Adipose tissue (tissue), 3 donors: ENCODE results near the gene ANKRD36C. TPM values are rescaled to one million over a fixed set of nuclear protein-coding genes. Genes with fewer than 3 reads are reported as not detected.
"Not testable (repeated sequence)": the region's sequence is repeated elsewhere in the genome, so short reads cannot be mapped to it uniquely, and the experiment has no call there.

Experiments used
- H3K27ac ChIP-seq: one replicate; pipeline ENCODE4 v1.5.1; 2013; ENCODE audit warnings: low read depth, low read length
- WGBS, 3 donors: extraction: QIAGEN DNeasy Blood & Tissue Kit; methylation state at CpG; one replicate each; pipeline ENCODE4 v1.1.7; 2013; 5-methylcytosine and 5-hydroxymethylcytosine counted together
- polyA plus RNA-seq, 3 donors: library from polyadenylated mRNA; stranded (reverse); fragments of 200-250 nt; gene quantifications; one replicate each; pipeline ENCODE4 v1.2.3, GENCODE V29; 2013
- donor health status: healthy with polysubstance abuse.
- donor health status: Bipolar disorder and iron deficiency.
- donor health status: healthy.

Gene ANKRD36C
- 1 to 10 TPM; 1.1 to 1.5 (median 1.3) TPM for polyA plus RNA-seq

DNA sequence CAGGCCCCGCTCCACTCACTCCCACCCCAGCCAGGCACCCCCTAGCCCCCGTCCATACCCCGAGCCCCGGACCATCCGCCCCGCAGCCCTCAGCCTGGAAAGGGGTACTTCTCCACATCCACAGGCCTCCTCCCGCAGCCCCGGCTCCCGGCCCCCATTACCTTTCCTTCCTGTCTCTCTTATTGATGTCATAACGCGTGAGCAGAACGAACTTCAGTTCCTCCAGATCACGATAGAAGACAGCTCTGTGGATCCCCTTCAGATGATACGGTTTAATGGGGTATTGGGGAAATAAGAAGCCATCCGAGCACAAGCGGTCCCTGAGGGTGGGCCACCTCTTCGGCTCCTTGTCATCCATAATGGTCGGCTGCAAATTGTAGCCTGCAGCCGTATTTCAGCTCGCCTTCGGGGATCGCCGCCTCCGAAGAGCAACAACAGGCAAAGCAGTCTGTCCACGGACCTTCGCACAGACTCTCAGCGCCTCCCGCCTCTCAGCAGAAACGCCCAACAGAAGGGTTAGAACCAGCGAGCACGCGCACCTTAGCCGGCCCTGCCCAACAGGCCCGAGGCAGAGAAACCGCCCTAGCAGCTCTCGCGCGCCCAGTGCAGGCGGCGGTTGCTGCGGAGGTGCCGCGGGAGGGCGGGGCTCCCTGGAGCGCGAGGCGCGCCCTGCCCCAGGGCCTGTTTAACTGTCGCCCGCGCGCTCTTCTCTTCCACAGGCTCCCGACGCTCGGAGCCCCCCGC is at the start of gene ANKRD36C:
Gene ANKRD36C, minus strand, starts transcription at position 474 of the 744 bp plus-strand sequence. Its CDS starts 116 bp downstream, at position 358.
- not testable (repeated sequence) for H3K27ac ChIP-seq
- 0 to 2% (median 1%) methylated on average over 28 to 31 of the region's 56 CpGs for WGBS, 3 donors

DNA sequence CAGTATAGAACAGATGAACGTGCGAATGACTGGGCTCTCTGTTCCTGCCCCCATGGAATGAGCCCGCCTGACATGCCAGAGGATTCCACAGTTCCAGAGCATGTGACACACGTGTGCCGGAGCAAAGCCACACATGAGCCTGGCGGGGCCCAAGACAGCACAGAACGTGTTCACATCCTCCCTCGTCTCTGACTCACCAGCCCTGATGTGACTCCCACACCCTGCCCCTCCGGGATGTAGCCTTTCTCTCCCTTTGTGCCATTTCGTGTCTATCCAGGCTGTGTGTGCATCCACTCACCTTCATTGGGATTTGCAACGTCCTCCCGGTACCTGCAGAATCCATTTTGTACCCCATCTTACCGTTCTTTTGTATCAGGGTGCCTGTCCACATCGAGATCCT is 43.9 kb upstream of the ANKRD36C start:
- WGBS, 3 donors, result no CpG with 5 or more reads among the region's 14 CpGs
- not testable (repeated sequence) for H3K27ac ChIP-seq

DNA sequence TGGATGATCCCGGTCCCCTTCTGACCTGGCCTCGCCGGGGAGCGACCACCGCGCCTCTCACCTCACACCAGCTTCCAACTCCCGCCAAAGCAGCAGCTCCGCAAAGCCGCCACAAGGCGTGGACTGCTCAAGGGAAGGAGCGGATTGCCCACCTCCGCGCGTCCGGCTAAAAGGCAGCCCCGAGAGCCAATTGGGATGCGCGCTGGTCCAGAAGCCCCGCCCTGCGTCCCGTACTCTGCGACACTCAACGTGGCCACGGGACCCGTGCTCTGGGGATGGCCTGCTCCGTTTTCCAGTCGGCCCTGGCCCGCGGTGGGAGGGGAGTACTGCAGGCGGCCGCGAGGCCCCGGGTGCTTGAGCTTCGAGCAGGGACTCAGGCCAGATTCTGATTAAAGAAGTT is 43.2 kb upstream of the ANKRD36C start, which contains the start of gene GPAT2:
Gene GPAT2, minus strand, starts transcription at position 125 of the 400 bp plus-strand sequence. CDS start 2,557 bp downstream, outside the sequence.
- WGBS, 3 donors, result no CpG with 5 or more reads among the region's 34 CpGs
- not testable (repeated sequence) for H3K27ac ChIP-seq

DNA sequence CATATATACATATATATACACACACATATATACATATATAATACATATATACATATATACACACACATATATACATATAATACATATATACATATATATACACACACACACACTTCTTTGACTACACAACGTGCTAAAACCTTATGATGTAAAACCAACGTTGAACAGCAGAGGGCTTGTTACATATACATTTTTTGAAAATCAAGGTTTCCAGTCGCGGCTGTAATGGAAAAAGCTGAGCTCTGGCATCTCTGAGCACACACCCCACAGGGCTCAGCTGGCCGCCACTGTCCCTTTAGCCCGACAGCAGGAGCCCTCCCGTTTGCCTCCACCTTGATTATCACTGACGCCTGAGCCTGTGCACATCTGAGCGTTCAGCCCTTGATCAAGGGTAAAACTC is 42.4 kb upstream of the ANKRD36C start:
- WGBS, 3 donors, result no CpG with 5 or more reads among the region's 9 CpGs
- H3K27ac ChIP-seq, result not testable (repeated sequence)

DNA sequence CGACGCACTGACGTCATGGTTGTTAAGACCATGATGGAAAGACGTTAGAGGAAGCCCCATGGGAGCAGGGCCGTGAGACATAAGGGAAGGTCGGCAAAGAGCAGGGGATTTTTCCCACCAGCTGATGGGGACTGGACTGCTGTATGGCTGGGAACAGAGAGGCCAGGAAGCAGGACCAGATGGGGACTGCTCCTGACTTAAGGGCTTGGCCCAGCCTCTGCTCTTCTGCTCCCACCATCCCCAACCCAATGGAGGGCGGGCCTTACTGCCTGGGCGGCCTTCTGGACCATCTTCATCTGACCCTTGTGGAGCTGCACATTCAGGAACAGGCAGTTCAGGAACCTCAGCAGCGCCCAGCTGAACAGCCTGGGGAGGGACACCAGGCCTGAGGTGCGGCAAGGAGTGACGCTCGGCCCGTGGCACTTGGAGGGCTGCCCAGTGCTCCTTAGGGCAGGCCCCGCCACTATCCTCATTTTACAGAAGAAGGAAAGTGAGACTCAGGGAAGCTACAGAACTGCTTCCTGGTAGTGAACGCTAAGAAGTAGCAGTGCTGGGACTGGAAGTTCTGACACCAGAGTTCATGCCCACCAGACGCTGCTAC is 36.2 kb upstream of the ANKRD36C start:
- no CpG with 5 or more reads among the region's 16 CpGs for WGBS, 3 donors
- H3K27ac ChIP-seq, result not testable (repeated sequence)

DNA sequence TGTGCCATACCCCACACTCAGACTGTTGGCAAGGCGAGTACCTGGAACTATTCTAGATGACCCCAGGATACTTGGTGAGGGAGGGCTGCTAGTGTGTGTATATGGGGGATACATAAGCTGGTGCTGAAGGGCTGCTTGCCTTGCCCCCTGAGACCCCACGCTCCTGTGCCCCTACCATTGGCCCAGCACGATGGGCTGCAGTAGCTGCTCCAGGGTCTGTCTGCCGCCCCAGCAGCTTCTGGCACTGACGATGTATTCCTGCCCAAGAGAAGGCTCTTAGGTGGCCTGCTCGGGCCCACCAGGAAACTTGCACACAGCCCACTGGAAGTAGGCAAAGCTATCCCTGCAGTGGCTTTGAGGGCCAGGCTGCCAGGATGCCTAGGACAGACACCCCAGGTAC is 34.1 kb upstream of the ANKRD36C start:
- WGBS, 3 donors, result 87 to 93% (median 90%) methylated on average over 6 of the region's 6 CpGs
- H3K27ac ChIP-seq, result not testable (repeated sequence)

DNA sequence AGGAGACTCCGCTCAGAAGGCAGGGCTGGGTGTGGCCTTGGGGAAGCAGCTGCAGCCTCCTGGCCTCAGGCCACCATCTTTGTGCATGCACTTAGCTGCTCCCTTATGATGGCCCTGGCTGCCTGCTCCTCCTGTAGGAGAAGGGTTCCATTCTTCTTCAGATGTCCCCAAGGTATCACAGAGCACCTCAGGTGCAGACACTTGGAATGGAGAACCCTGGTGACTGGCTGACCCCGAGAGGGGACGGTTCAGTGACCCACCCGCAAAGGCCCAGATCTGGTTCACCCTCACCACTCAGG is 33.5 kb upstream of the ANKRD36C start:
- H3K27ac ChIP-seq, result no peak overlapping the region
- 86 to 90% (median 87%) methylated on average over 4 of the region's 4 CpGs for WGBS, 3 donors

DNA sequence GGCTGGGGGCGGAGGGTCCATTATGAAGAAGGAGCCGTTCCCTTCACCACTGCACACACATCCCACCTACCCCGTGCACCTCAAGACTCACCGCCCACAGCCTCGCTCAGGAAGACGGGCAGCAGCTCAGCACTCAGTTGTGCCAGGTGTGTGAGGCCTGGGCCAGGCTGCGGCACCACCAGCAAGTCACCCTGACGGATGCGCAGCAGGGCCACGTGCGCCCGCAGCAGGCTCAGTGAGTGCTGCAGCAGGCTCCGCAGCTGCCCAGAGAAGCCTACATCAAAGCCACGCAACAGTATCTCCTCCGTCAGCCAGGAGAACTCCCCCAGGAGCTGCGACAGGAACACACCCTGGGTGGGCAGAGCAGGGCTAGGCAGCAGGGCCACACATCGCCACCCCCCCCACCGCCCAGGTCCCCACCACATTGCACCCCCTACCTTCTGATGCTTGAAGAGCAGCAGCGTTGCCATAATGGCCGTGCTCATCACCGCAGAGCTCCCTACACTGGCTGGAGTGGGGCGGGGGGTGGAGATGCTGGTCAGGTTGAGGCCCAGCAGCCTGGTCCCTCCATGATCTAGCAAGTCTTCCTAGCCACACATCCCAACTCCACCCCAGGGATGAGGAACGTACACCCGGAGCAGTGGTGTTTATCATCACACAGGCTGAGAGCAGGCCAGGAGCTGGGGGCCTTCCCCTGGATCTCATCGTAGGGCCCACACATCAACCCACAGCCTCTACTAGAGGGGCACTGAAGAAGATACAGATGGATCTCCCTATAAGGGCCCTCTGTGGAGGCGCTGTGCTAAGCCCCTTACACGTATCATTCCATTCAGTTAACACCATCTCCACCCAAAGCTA is 32.9 kb upstream of the ANKRD36C start:
- no peak overlapping the region for H3K27ac ChIP-seq
- 88% methylated on average over 27 of the region's 27 CpGs for WGBS, 3 donors

DNA sequence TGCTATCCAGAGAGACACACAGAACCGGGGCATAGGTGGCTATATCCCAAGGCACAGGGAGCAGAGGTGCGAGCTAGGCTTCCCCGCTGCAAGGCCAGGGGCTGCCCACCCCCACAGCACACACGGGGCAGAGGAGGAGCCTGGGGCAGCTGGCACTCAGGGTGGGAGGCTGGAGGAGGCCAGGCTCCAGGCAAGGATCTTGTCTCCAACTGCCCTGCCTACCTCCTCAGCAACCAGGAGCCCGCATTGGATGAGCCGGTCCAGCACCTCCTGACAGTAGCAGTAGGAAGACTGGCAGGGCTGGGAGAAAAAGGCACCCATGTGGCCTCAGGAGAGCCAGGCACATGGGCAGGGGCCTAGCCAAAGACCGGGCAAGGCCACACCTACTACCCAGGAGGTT is 32.1 kb upstream of the ANKRD36C start:
- 90 to 94% (median 94%) methylated on average over 7 of the region's 7 CpGs for WGBS, 3 donors
- not testable (repeated sequence) for H3K27ac ChIP-seq

DNA sequence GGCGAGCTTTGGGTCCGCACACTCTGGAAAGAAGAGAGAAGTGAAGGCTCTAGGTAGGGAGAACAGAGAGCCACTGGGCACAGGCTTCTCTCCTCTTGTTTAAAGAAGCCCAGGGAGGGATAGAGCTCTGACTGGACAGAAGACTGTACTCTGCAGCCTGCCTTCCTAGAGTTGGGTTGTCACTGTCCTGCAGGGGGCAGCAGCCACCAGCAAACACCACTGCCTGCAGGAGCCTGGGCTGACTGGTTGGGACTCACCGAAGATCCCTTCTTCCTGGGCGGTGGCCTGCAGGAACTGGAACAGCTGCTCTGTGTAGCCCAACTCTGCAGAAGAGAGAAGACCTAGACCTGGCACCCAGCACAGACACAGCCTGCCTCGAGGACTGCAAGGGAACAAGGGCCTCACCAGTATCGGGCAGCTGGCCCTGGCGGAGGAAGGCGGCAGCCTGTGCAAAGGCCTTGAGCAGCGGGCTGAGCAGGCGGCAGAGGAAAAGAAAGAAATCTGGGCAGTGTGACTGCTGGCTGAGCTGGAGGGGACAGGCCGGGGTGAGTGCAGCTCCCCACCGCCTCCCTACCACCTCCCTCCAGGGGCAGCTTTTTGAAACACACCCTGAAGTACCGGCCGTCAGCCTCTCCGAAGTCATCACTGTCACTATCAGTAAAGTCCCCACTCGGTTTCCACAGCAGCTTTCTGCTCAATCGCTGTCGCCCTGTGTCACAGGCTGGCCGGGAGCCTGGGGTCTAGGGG is 31.2 kb upstream of the ANKRD36C start:
- WGBS, 3 donors, result 49 to 72% (median 61%) methylated on average over 14 of the region's 19 CpGs

DNA sequence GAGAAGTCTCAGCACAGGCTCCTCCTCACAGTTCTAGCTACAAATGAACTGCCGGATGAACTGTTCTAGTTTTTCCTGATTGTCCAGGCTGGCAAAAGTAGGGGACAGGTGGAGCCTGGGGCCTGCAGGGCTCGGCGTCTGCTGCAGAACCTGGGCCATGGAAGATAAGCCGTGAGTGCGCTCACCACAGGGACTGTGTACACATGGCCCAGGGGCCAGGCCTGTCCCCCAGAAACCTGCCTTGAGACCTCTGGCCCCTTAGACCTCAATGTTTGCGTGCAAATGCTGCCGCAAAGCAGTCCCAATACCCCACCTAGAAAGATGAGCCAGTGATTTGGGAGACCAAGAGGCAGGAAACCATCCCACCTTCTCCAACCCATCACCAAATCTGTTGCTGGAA is 30.5 kb upstream of the ANKRD36C start:
- WGBS, 3 donors, result 79 to 95% (median 90%) methylated on average over 5 to 7 of the region's 7 CpGs
- not testable (repeated sequence) for H3K27ac ChIP-seq

More for the DNA sequence above, 31.2 kb upstream of the ANKRD36C start:
- not testable (repeated sequence) for H3K27ac ChIP-seq

DNA sequence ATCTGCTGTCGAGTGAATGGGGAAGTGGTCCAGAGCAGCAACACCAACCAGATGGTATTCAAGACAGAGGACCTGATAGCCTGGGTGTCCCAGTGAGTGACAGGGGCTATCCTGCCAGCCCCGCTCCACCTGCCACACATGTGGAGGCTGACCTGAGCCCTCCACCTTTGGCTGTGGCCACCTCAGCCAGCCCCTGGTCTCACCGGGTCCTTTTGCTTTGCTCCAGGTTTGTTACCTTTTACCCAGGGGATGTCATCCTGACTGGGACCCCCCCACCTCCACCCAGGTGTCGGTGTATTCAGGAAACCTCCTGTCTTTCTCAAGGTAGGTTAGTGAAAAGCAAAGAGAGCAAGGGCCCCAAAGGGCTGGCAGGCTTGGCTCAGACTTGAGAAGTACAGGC is 29.5 kb upstream of the ANKRD36C start:
- not testable (repeated sequence) for H3K27ac ChIP-seq
- WGBS, 3 donors, result 86 to 91% (median 90%) methylated on average over 4 of the region's 4 CpGs

DNA sequence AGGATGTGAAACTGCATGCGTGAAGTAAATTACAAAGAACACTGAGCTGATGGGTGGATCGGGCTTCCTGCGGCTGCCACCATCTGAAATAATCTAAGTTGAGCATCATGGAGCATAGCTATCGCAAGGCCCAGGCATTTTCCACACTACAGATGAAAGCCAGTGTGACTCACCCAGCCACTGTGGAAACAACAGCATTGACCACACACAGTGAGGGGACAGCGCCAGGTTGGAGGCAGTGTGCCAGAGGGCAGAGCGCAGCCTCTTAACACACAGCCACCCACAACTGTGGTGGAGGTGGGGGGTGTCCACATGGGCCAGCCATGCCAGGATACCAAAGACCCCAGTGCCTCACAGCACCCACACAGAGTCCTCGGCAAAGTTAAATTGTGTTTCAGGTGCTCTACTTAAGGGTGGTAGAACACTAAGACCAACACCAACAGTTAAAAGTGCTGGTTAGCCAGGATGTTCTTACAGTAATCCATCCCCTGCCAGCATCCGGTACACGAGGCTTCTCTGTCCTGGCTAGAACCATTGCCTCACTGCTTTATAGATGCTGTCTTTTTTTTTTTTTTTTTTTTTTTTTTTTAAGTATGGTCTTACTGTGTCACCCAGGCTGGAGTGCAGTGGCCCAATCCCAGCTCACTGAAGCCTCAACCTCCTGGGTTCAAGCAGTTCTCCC is 28.4 kb upstream of the ANKRD36C start:
- WGBS, 3 donors, result 63 to 88% (median 82%) methylated on average over 3 to 4 of the region's 9 CpGs

DNA sequence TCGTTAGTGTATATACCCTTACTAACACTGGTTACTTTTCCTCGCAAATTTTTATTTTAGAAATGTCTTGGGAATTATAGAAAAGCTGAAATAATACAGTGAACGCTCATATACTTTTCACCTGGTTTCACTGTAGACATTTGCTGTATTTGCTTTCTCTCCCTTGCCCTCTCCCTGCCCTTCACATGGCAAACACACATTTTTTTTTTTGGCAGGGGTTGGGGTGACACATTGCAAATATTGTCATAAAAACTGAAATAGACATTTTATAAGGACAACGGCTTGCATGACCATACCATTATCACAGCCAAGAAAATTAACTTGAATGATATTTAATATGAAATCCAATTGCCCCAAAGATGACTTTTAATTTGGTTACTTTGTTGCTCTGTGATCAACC is 24.7 kb upstream of the ANKRD36C start:
- H3K27ac ChIP-seq, result not testable (repeated sequence)

More for the DNA sequence above, 28.4 kb upstream of the ANKRD36C start:
- H3K27ac ChIP-seq, result not testable (repeated sequence)

DNA sequence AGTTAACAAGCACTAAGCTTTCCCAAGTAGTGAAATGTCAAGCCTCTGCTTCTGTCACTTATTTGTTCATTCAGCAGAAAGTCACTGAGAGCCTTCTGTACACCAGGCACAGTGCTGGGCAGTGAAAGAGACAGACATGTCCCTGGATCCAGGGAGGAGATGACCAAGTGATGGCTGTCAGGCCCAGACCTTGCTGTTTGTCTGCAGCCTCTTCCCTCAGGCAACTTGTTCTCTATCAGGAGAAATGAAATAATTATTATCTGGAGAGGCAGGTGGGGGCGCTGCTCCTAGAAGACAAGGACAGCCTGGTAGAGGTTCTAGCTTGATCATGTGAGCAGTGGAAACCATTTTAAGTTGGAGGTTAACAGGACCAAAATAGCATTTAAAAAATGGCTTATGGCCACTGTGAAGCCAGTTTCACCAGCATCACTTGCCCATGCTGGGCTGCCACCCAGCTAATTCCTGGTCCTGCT is 21.2 kb upstream of the ANKRD36C start:
- not testable (repeated sequence) for H3K27ac ChIP-seq
- 47 to 92% (median 75%) methylated on average over 1 of the region's 1 CpG for WGBS, 3 donors

More for the DNA sequence above, 24.7 kb upstream of the ANKRD36C start:
- WGBS, 3 donors, result 55 to 89% (median 74%) methylated on average over 3 of the region's 4 CpGs

DNA sequence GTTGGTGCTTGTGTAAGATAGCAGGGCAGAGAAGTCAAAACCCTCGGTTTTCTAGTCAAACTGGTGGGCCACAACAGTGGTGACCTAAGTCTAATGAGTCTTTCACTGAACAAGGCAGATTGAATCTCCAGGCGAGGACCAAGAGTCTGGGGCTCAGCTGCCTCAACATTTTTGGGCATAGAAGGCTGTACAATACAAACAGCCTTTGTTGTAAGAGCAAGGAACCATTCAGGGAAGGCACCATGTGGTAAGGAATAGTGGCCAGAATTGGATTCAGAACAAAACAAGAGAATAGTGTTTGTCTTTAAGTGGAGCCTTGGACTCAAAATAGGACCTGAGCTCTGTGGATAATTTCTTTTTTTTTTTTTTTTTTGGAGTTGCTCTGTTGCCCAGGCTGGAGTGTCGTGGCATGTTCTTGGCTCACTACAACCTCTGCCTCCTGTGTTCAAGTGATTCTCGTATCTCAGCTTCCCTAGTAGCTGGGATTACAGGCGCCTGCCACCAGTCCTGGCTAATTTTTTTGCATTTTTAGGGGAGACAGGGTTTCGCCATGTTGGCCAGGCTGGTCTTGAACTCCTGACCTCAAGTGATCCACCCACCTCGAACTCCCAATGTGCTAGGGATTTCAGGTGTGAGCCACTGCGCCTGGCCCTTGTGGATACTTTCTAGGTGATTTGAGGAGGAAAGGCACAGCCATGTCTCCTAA is 20.6 kb upstream of the ANKRD36C start:
- WGBS, 3 donors, result 87 to 91% (median 89%) methylated on average over 8 of the region's 8 CpGs
- not testable (repeated sequence) for H3K27ac ChIP-seq

DNA sequence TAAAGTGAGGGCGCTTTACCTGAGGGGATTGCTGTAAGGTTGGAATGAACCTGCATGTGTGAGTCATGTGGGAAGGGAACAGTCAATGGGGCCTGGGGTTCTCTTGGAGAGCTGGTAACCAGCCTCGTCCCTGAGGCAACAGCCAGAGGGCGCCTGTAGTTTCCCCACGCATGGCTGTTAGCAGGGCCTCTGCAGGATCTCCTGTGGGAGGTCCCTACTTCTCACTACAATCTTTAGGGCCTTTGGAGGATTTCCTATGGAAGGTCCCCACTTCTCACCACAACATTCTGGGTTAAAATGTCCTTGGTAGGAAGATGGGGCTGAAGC is 19.5 kb upstream of the ANKRD36C start:
- not testable (repeated sequence) for H3K27ac ChIP-seq

More for the DNA sequence above, 19.5 kb upstream of the ANKRD36C start:
- WGBS, 3 donors, result 22 to 43% (median 27%) methylated on average over 3 to 4 of the region's 4 CpGs
